WTC11 (cell line): ENCODE results near the gene ALG6. TPM values are rescaled to one million over a fixed set of nuclear protein-coding genes. Genes with fewer than 3 reads are reported as not detected.

Source experiments
- ATAC-seq: fragments of 200-7000 bp; cut with Tn5 transposase; 2 replicates; pipeline ENCODE4 v1.10.0; 2021; ENCODE audit warnings: mild to moderate bottlenecking, moderate library complexity
- CTCF ChIA-PET: fragments of 300-600 bp; sonication (Branson Sonifier 250); formaldehyde crosslinking; loops from one replicate; lab custom pipeline; 2021; ENCODE audit warnings: antibody characterized with exemption; lab: Charles Lee
- POLR2A ChIA-PET: fragments of 350-600 bp; sonication (Branson Sonifier 250); formaldehyde crosslinking; loops from one replicate; lab custom pipeline; 2021; ENCODE audit warnings: antibody characterized with exemption; lab: Charles Lee
- DNase-seq: peaks from one replicate; pipeline ENCODE4 v3.0.0; 2021; ENCODE audit warnings: low spot score
- H3K27ac Mint-ChIP-seq: 2 replicates; pipeline ENCODE4 v1.8.0; 2021; ENCODE audit warnings: mixed read lengths
- H3K27me3 Mint-ChIP-seq: 2 replicates; pipeline ENCODE4 v1.8.0; 2021; ENCODE audit warnings: low read depth, mild to moderate bottlenecking, moderate library complexity, mixed read lengths
- H3K36me3 Mint-ChIP-seq: 2 replicates; pipeline ENCODE4 v1.8.0; 2021; ENCODE audit warnings: mixed read lengths
- H3K4me1 Mint-ChIP-seq: 2 replicates; pipeline ENCODE4 v1.8.0; 2022; ENCODE audit warnings: mixed read lengths
- H3K4me3 Mint-ChIP-seq: 2 replicates; pipeline ENCODE4 v1.8.0; 2021; ENCODE audit warnings: mild to moderate bottlenecking, moderate library complexity, mixed read lengths
- H3K9me3 Mint-ChIP-seq: 2 replicates; pipeline ENCODE4 v1.8.0; 2021; ENCODE audit warnings: mixed read lengths
- AR ChIP-seq: fragments of 250-450 bp; sonication (Bioruptor Pico); IDR thresholded peaks from 2 replicates; pipeline ENCODE4 v1.9.0; 2021; ENCODE audit warnings: mild to moderate bottlenecking
- CREM ChIP-seq: sonication (generic); formaldehyde crosslinking; IDR thresholded peaks from 2 replicates; pipeline ENCODE4 v1.8.1; 2022; ENCODE audit warnings: mild to moderate bottlenecking, missing genetic modification reagents, moderate library complexity
- E2F1 ChIP-seq: sonication (generic); formaldehyde crosslinking; IDR thresholded peaks from 2 replicates; pipeline ENCODE4 v1.8.0; 2022; ENCODE audit warnings: mild to moderate bottlenecking, missing genetic modification reagents
- EMX1 ChIP-seq: fragments of 250-450 bp; sonication (Bioruptor Pico); IDR thresholded peaks from 2 replicates; pipeline ENCODE4 v1.8.0; 2021; ENCODE audit warnings: mild to moderate bottlenecking
- FOXP1 ChIP-seq: sonication (generic); formaldehyde crosslinking; IDR thresholded peaks from 2 replicates; pipeline ENCODE4 v1.8.0; 2022; ENCODE audit warnings: missing genetic modification reagents, mild to moderate bottlenecking, moderate library complexity, borderline replicate concordance
- JAZF1 ChIP-seq: fragments of 250-450 bp; sonication (Bioruptor Pico); IDR thresholded peaks from 2 replicates; pipeline ENCODE4 v1.9.0; 2021; ENCODE audit warnings: moderate library complexity, mild to moderate bottlenecking, inconsistent platforms
- NFE2L1 ChIP-seq: sonication (generic); formaldehyde crosslinking; IDR thresholded peaks from 2 replicates; pipeline ENCODE4 v1.8.1; 2023; ENCODE audit warnings: missing genetic modification reagents
- NFYB ChIP-seq: sonication (generic); formaldehyde crosslinking; conservative IDR thresholded peaks from 2 replicates; pipeline ENCODE4 v1.8.0; 2022; ENCODE audit warnings: low read depth, missing genetic modification reagents
- RELA ChIP-seq: sonication (generic); formaldehyde crosslinking; IDR thresholded peaks from 2 replicates; pipeline ENCODE4 v1.8.1; 2022; ENCODE audit warnings: missing genetic modification reagents, mild to moderate bottlenecking, borderline replicate concordance
- RORB ChIP-seq: fragments of 250-450 bp; sonication (Bioruptor Pico); IDR thresholded peaks from 2 replicates; pipeline ENCODE4 v1.9.0; 2021; ENCODE audit warnings: mild to moderate bottlenecking
- SMAD4 ChIP-seq: sonication (generic); formaldehyde crosslinking; IDR thresholded peaks from 2 replicates; pipeline ENCODE4 v1.8.0; 2022; ENCODE audit warnings: mild to moderate bottlenecking, missing genetic modification reagents
- SOX15 ChIP-seq: fragments of 250-450 bp; sonication (Bioruptor Pico); IDR thresholded peaks from 2 replicates; pipeline ENCODE4 v1.9.0; 2021; ENCODE audit warnings: mild to moderate bottlenecking
- ZNF219 ChIP-seq: sonication (generic); formaldehyde crosslinking; IDR thresholded peaks from 2 replicates; pipeline ENCODE4 v1.8.0; 2023; ENCODE audit warnings: missing genetic modification reagents, mild to moderate bottlenecking, borderline replicate concordance
- ZNF281 ChIP-seq: sonication (generic); formaldehyde crosslinking; IDR thresholded peaks from 2 replicates; pipeline ENCODE4 v1.8.0; 2023; ENCODE audit warnings: mild to moderate bottlenecking, missing genetic modification reagents
- ZNF671 ChIP-seq: fragments of 250-450 bp; sonication (Bioruptor Pico); IDR thresholded peaks from 2 replicates; pipeline ENCODE4 v1.8.0; 2021; ENCODE audit warnings: mild to moderate bottlenecking
- total RNA-seq: library from RNA; stranded (reverse); gene quantifications from 3 replicates; pipeline ENCODE4 v1.2.3, GENCODE V29; 2021
- TF ChIP-seq, protein P1 (sequence below): sonication (generic); formaldehyde crosslinking; IDR thresholded peaks from 2 replicates; pipeline ENCODE4 v1.8.0; 2022; ENCODE audit warnings: mild to moderate bottlenecking, missing genetic modification reagents
- TF ChIP-seq, protein P2 (sequence below): sonication (generic); formaldehyde crosslinking; IDR thresholded peaks from 2 replicates; pipeline ENCODE4 v1.8.0; 2022; ENCODE audit warnings: missing genetic modification reagents
- TF ChIP-seq, protein P3 (sequence below): sonication (generic); formaldehyde crosslinking; IDR thresholded peaks from 2 replicates; pipeline ENCODE4 v1.8.0; 2022; ENCODE audit warnings: mild to moderate bottlenecking, missing genetic modification reagents

Gene ALG6
- total RNA-seq, 1 experiment from 2014 or later = 17.6 TPM

DNA sequence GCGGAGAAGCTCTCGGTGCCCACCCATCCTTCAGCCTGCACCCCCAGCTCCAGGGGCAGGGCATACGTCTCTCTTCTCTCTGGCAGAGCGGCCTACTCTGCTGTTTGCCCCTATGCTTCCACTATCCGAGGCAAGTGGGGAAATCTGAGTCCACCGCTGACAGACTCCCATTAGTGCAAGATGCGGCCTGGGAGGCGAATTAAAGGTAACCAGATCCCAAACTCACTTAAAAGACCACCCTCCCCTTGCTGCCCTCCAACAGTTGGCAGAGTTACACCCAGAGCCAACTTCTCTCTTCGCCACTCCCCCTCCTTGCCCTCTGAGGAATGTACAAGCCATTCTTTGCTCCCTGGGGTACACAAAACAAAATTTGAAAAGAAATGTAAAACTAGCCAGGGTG, 38.6 kb upstream of the ALG6 start:
- Mint-ChIP-seq H3K27me3 (peaks cover 87% of the 10 kb centered on the region), H3K4me3 (peak overlapping the region; percentile 72)

GRCh38 chr1:63329621-63330330, 37.7 kb upstream of the ALG6 start:
- no peaks in the 10 kb centered on the region for H3K36me3 Mint-ChIP-seq
- peaks cover 63% of the 10 kb centered on the region for H3K4me1 Mint-ChIP-seq
- no peak for ATAC-seq
- H3K27me3 Mint-ChIP-seq = peaks cover 83% of the 10 kb centered on the region
- peak overlapping the region; percentile 72 for H3K4me3 Mint-ChIP-seq
- ChIA-PET POLR2A (interaction anchor here (0.9 to 2.6 kb wide), 4 partner anchors 10 to 38 kb away, joined by 3 to 8 read pairs (median 4); partner anchors contain the start of gene ALG6), CTCF (interaction anchor here (0.5 to 4.5 kb wide), 9 partner anchors 10 to 367 kb away, joined by 3 to 25 read pairs (median 6); no protein-coding TSS in a partner anchor)
- no peaks in the 10 kb centered on the region for H3K9me3 Mint-ChIP-seq
- H3K27ac Mint-ChIP-seq = no peak overlapping the region
- peak; percentile 28 for DNase-seq
- TF ChIP-seq, protein P1, sequence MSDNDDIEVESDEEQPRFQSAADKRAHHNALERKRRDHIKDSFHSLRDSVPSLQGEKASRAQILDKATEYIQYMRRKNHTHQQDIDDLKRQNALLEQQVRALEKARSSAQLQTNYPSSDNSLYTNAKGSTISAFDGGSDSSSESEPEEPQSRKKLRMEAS = peak; percentile 29; the same call in 1 of the 2 replicates
- TF ChIP-seq JAZF1 (no peak), NFYB (CRISPR knock-in tag) (no peak), SMAD4 (CRISPR knock-in tag) (no peak), E2F1 (no peak), ZNF671 (no peak), RELA (CRISPR knock-in tag) (0 out of 2 replicates have a peak, but pooled peaks have one; percentile 55), RORB (no peak), FOXP1 (CRISPR knock-in tag) (0 out of 2 replicates have a peak, but pooled peaks have one; percentile 15), CREM (CRISPR knock-in tag) (no peak), ZNF281 (CRISPR knock-in tag) (peak; percentile 51; the same call in 1 of the 2 replicates), EMX1 (CRISPR knock-in tag) (no peak)
- TF ChIP-seq, protein P2, sequence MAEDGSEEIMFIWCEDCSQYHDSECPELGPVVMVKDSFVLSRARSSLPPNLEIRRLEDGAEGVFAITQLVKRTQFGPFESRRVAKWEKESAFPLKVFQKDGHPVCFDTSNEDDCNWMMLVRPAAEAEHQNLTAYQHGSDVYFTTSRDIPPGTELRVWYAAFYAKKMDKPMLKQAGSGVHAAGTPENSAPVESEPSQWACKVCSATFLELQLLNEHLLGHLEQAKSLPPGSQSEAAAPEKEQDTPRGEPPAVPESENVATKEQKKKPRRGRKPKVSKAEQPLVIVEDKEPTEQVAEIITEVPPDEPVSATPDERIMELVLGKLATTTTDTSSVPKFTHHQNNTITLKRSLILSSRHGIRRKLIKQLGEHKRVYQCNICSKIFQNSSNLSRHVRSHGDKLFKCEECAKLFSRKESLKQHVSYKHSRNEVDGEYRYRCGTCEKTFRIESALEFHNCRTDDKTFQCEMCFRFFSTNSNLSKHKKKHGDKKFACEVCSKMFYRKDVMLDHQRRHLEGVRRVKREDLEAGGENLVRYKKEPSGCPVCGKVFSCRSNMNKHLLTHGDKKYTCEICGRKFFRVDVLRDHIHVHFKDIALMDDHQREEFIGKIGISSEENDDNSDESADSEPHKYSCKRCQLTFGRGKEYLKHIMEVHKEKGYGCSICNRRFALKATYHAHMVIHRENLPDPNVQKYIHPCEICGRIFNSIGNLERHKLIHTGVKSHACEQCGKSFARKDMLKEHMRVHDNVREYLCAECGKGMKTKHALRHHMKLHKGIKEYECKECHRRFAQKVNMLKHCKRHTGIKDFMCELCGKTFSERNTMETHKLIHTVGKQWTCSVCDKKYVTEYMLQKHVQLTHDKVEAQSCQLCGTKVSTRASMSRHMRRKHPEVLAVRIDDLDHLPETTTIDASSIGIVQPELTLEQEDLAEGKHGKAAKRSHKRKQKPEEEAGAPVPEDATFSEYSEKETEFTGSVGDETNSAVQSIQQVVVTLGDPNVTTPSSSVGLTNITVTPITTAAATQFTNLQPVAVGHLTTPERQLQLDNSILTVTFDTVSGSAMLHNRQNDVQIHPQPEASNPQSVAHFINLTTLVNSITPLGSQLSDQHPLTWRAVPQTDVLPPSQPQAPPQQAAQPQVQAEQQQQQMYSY (CRISPR knock-in tag) = no peak

More for the DNA sequence above, 38.6 kb upstream of the ALG6 start:
- DNase-seq (no peak), ATAC-seq (no peak)
- TF ChIP-seq SOX15 (no peak), NFYB (CRISPR knock-in tag) (no peak), AR (CRISPR knock-in tag) (no peak), NFE2L1 (no peak), ZNF219 (CRISPR knock-in tag) (no peak), ZNF671 (no peak)
- TF ChIP-seq, protein P3, sequence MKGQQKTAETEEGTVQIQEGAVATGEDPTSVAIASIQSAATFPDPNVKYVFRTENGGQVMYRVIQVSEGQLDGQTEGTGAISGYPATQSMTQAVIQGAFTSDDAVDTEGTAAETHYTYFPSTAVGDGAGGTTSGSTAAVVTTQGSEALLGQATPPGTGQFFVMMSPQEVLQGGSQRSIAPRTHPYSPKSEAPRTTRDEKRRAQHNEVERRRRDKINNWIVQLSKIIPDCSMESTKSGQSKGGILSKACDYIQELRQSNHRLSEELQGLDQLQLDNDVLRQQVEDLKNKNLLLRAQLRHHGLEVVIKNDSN = no peak
- CTCF ChIA-PET = interaction anchor here (0.7 to 4.5 kb wide), 6 partner anchors 39 to 422 kb away, joined by 3 to 25 read pairs (median 4); partner anchors contain the start of gene ALG6
- no peaks in the 10 kb centered on the region for H3K9me3 Mint-ChIP-seq
- POLR2A ChIA-PET = interaction anchor here (0.9 to 2.6 kb wide), 3 partner anchors 9 to 195 kb away, joined by 3 to 8 read pairs (median 4); partner anchors contain the start of gene EFCAB7
- peaks cover 65% of the 10 kb centered on the region for H3K4me1 Mint-ChIP-seq
- no peaks in the 10 kb centered on the region for H3K36me3 Mint-ChIP-seq
- H3K27ac Mint-ChIP-seq = no peak overlapping the region
